NCI-H1105 (cell line): ENCODE data around the gene MTX3.

ENCODE experiments used
- DNase-seq: peaks from one replicate; lab custom pipeline; 2025; lab: John Stamatoyannopoulos, UW

MTX3 gene

GRCh38 chr5:79982136-79982535 lies 8.9 kb downstream of the MTX3 start:
- no peak for DNase-seq

DNA sequence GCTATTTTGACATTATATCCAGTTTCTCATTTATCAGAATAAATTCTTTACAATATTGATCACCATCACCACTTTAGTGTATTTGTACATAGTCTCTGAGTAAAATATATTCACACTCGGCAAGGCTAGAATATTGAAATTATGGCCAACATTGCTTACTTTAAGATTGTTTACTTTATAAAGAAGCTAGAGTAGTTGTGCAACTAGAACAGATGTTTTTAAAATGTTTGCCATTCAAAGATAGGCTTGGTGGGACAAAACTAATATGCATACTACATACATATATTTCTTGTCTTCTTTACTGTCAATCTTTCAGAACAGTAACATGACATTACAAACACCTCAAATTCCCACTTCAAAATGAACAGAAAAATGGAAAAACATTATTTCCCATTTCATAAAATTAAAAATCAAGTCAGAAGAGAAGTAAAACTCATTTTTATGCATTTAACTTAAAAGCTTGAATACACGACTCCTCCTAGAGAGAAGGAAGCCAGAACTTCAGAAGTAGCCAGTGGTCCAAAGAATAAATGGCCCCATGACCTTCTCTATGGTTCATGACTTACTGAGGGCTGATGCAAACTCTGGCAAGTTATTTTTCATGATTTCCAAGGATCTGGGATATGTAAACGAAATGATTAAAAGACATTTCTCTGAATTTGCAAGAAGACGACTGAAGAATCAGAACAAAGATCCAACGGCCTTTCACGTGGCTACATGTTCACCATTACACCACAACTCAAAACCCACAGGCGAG lies 14.1 kb downstream of the MTX3 start:
- no peak for DNase-seq

- DNase-seq: no peak
These were observed 15.6 kb downstream of the MTX3 start for GRCh38 chr5:79975422-79975821.

- DNase-seq: no peak
These were observed 16.2 kb downstream of the MTX3 start for GRCh38 chr5:79974886-79975285.

DNA sequence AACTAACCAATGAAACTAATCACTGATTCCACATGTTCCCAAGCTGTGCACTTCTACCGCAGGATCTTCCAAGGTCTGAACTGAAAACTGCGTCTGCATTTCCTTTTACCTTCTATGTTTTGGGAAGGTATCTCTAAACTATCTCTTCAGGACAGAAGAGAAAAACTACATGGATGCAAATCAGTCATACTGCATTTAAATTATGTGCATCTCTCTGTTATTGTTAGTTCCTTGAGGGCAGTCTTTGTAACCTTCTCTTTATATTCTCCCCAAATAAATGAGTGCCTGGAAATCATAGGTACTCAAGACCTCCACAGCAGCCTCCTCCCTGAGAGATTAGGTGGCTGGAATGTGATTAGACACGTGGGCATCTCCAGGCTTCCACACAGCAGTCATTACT lies 17.1 kb downstream of the MTX3 start:
- DNase-seq: no peak

- no peak for DNase-seq
These were observed 17.6 kb downstream of the MTX3 start for GRCh38 chr5:79973511-79973910.

- no peak for DNase-seq
These were observed 19.9 kb downstream of the MTX3 start for GRCh38 chr5:79971156-79971555.

DNA sequence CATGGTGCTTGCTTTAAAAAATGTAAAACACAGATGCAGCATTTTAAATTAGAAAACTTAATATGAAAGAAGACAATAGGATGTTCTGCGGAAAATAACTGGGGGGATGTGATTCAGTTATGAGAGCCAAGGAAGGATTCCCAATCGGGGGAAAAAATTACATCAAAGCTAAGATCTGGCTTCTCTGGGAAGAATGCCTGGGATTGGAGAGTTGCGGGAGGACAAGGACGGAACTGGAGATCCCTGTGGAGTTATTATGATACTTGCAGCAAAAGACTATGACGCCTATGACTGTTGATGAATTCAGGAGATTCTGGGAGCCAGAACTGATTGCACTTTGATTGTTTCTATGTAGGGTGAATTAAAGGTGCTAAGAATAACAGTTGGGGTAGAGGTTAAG lies 24.6 kb downstream of the MTX3 start:
- DNase-seq: no peak

DNA sequence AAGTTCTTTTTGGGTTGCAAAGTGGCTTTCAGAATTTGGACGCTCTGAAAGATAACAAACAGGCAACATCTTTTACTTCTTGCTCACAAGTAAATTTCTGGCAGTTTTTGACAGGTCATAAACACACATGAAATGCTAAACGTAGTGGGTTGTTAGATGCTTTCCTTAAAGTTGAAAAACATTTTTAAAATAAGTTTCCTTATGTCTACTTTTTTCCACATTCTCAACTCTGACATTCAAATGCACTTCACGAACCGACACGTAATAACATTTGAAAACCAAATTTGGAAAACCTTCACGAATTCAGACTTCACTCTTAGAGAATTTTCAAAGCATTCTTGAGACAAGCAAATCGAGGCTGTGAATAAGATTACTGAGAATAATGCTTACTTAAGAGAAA lies 26.9 kb downstream of the MTX3 start:
- no peak for DNase-seq

DNA sequence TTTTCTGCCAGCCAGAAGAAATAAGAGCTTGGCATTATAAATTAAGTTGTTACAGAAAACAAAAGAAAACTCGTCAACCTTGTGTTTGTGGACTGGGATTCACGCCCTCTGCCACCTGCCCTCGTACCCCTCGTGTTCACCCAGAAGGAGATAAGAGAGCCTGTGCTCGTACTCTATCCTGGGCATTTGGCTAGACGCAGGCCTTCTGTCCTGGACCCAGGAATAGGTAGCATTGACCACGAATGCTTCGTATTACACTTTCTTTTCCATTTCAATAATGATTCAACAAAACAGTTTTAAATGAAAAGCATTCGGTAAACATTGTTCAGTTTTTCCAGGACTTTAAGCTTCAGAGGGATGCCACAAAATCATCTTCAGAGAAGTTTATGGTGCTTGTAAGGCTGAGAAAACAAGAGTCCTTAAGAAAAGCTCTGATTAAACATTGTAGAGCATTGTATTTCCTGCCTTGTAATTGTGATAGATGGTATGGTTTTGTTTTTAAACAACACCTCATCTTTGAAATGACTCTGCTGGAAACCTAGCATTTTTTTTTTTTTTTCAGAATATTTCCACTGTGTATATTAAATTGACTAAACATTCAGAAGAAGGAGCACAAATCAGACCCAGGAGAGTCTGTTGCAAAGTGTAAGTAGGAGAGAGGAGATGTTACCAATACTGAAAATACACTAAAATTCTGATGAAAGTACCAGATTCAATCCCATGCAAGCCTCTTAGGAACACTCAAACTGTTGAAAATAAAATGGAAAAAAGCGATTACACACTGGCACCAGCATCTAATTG lies 27.6 kb downstream of the MTX3 start:
- DNase-seq: no peak

DNA sequence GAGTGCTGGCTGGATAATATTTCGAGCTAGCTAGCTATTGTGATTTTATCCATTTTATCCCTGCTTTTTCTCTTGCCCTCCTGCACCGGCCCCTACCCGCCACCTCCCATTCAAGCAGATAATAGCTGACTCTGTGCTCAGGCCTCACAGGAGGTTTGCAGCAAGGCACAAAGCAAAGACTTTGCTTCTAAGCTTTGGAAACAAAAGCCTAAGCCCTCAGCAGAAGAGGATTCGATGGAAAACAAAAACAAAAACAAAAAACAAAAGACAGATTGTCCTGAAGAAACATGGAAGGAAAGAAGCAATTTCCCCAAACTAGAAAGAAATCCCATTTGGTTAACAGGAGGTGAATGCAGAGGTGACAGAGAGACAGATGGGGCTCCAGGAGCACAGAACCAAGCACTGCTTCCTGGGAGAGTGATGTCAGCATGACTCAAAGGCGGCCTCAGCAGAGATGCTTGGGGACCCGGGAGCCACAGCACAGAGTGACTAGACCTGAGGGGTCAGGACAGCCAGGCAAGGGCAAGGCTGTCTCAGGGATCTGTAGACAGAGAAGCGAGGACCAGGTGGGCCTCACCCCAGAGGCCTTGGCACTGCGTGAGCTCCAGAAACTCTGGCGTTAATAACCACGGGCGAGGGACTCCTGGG lies 28.4 kb downstream of the MTX3 start:
- DNase-seq: no peak

DNA sequence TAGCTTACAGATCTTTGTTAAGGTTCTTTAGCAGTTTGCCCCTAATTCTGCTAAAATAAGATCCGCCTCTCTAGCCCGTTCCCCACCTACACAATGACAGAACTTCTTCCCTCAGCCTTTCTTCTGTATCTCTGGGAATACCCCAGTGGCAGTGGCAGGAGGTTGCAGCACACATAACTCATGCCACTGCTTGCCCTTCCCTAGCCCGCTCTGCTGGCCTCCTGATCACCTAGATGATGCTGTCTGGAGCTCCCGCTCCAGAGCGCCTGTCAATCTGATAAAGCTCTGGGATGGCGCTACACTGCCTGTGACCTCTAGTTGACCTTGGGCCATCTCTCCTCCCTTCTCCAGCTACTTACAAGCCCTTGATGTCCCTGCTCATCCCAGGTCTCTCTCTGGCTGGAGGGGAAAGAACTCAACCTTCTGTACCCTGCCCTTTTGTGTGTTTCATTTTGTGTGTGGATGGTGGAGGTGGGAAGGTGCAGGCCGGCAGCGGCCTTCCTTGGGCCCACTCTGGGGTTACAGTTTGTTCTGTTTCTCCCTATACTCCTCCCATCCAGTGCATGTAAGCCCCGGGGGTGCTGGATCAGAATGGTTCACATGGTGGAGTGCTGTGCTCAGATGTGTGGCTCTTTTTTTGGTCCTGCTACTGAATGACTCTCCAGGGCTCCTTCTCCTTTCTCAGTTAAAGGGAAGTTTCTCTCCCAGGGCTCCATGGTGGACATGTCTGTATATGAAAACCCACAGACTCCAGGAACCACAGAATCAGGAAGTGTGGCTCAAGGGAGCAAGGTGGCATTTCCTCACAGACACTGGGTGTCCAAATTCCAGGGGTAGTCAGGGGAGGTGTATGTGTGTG lies 29.1 kb downstream of the MTX3 start:
- DNase-seq: no peak

- DNase-seq: no peak
These were observed 31.7 kb downstream of the MTX3 start for GRCh38 chr5:79959407-79959806.

- no peak for DNase-seq
These were observed 35.0 kb downstream of the MTX3 start for GRCh38 chr5:79955941-79956670.

DNA sequence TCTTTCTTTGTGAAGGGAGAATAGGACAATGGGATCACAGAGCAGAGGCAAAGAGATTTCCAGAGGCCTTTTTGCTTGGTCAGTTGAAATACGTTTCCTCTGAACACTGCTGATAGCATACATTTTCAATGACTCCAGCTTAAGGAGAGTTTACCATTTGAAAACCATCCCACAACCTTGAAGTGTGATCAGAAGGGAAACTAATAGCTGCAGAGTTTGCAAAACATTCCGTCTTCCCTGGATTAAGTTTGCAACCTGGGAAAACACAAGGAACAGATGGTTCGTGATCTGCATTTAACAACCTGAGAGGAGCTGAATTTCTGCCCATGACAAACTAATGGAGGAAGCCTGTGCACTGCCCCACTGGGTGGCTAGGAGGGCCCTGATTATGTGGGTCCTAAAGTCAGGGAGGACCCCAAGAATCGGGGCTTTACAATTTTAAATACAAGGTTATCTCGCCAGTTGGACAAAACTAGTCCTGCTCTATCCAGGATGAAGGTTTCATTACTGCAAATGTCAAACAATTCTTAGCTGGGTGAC lies 35.6 kb downstream of the MTX3 start:
- DNase-seq: no peak

DNA sequence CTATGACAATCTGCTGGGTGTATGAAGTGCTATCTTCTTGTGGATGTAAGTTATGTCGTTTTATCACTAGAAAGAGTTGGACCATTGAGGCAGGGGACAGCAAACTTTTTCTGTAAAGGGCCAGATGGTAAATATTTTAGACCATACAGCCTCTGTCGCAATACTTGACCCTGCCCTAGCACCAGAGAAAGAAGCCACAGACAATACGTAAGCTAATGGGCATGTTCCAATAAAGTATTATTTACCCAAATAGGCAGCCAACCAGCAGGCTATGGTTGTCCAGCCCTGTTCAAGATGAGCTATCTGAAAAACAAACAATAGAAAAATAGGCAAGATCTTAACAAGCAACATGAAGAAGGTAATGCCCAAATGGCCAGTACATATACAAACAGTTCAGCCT lies 36.4 kb downstream of the MTX3 start:
- DNase-seq: no peak

DNA sequence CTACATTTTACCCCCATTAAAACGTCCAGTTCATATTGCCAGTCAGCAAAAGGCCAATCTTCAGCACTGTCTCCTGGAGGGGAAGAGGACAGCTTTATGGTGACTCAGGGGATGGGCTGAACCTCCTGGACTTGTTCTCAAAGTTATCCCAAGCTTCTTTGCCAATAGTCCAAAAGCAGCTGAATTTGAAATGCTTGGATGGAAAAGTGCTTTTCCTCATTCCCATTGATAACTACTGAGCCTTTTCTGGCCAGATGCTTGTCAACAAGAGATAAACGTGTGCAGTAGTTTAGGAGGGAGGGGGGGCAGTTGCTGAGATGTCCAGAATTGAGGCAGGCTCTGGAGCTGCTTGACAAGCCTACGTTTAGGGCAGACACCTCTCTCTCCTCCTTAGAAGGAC lies 43.5 kb downstream of the MTX3 start:
- DNase-seq: no peak

DNA sequence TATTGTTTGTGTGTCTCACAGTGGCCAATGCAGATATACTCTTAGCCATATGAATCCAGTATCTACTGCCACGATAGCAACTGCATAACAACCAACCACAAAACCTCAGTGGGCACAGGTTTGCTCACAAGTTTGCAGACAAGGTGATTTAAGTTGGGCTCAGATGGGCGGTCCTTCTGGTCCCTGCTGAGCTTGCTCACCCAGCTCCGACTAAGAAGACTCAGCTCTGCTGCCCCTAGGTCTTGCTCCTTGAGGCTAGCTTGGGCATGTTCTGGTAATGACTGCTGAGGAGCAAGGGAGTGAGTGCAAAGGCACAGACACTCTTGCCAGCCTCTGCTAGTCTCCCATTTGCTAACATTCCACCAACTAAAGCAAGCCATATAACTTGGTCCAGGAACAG lies 52.6 kb downstream of the MTX3 start:
- no peak for DNase-seq

DNA sequence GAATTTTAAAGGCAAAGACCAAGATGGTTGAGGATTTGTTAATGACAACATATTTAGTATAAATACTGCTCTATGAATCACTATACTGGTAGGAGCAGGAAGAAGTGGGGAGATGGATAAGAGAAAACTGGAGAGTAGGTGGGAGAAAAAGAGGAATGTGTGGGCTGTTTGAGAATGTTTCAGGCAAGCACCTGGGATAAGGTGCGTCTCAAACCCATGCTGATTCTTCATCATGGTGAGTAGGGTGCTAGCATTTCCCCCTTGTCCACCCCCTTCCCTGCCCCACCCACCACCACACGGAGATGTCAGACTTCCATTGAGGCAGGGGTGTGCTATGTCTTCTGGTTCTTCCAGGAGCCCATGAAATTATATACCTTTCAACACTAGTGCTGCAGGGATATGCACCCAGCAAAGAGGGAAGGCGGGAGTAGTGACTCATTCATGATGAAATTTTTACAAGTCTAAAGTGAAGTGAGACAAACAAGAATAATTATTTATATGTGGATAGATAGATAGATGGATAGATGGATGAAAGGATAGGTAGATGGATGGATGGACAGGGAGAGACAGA lies 54.3 kb downstream of the MTX3 start:
- no peak for DNase-seq

DNA sequence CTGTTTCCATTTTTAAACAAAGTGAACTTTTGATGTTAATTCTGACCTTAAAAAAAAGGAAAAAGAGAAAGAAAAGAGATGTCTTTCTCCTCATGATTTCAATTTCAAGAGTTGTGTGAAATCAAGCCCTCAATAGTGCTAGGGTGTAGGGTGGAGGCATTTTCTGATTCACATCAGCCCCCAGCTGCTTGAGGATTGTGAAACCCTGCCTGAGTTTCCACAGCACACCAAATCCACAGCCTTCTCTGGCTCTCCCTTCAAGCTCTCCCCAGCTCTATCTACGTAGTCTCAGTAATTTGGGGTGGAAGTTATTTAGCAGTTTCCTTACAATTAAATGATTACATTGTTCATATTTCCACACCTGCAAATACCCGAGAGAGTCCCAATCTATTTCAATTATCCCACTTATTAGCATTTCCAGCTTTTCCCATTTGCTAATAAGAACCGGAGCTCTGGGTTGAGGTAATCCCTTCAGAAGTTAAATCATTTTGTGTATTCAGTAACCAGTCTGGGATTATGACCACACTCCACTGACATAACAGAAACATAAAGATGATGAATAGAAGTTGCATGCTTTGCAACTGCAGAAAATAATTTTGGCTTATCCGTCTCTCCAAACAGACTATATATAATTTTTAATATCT lies 54.9 kb downstream of the MTX3 start:
- no peak for DNase-seq
